PC-3 (cell line): Measurements from ENCODE around the gene PIGP. TPM values are rescaled to one million over a fixed set of nuclear protein-coding genes. Genes with fewer than 3 reads are reported as not detected.
A peak's percentile ranks its signal among the peaks of the same experiment; 100 is the strongest.

ENCODE experiments used
- ATAC-seq: fragments of 200-7000 bp; cut with Tn5 transposase; 2 replicates; pipeline ENCODE4 v1.9.1; 2020; ENCODE audit warnings: mild to moderate bottlenecking, moderate library complexity
- BruUV-seq: library from RNA; stranded (reverse); fragments of 400-500 nt; replicated peaks from 2 replicates; lab custom pipeline; 2021; lab: Mats Ljungman, UMichigan
- CTCF ChIA-PET: fragments of 300-600 bp; sonication (Branson Sonifier 250); formaldehyde crosslinking; loops from one replicate; lab custom pipeline; 2022; ENCODE audit warnings: antibody characterized with exemption; lab: Charles Lee
- POLR2A ChIA-PET: fragments of 300-600 bp; sonication (Branson Sonifier 250); formaldehyde crosslinking; loops from one replicate; lab custom pipeline; 2022; ENCODE audit warnings: antibody characterized with exemption; ENCODE audit not compliant: unreplicated experiment; lab: Charles Lee
- DNase-seq: peaks from one replicate; pipeline ENCODE4 v3.0.0-alpha.2; 2015
- H2AFZ ChIP-seq: fragments of 300-600 bp; sonication (generic); 2 replicates; pipeline ENCODE4 v1.6.0; 2016; ENCODE audit warnings: antibody characterized with exemption, low read length
- H3F3A ChIP-seq: fragments of 300-600 bp; sonication (generic); one replicate; pipeline ENCODE4 v1.6.0; 2017; ENCODE audit warnings: antibody characterized with exemption, low read length, control low read depth, mild to moderate bottlenecking; ENCODE audit not compliant: unreplicated experiment
- H3K27ac ChIP-seq: fragments of 300-600 bp; sonication (generic); 2 replicates; pipeline ENCODE4 v1.5.1; 2016; ENCODE audit warnings: mild to moderate bottlenecking, low read length
- H3K27me3 ChIP-seq: fragments of 300-600 bp; sonication (generic); 2 replicates; pipeline ENCODE4 v1.6.1; 2016; ENCODE audit warnings: low read length, mixed read lengths
- H3K36me3 ChIP-seq: fragments of 300-600 bp; sonication (generic); 2 replicates; pipeline ENCODE4 v1.6.1; 2016; ENCODE audit warnings: low read depth, mixed run types, low read length, mixed read lengths
- H3K4me1 ChIP-seq: fragments of 300-600 bp; sonication (generic); 2 replicates; pipeline ENCODE4 v1.5.1; 2016; ENCODE audit warnings: low read length; ENCODE audit not compliant: insufficient read depth
- H3K4me2 ChIP-seq: fragments of 300-600 bp; sonication (generic); 2 replicates; pipeline ENCODE4 v1.6.0; 2016; ENCODE audit warnings: low read length
- H3K4me3 ChIP-seq: fragments of 300-600 bp; sonication (generic); 2 replicates; pipeline ENCODE4 v1.5.1; 2016; ENCODE audit warnings: mild to moderate bottlenecking, low read length, mixed read lengths
- H3K79me2 ChIP-seq: fragments of 300-600 bp; sonication (generic); 2 replicates; pipeline ENCODE4 v1.6.1; 2017; ENCODE audit warnings: low read length, mixed read lengths
- H3K9ac ChIP-seq: fragments of 300-600 bp; sonication (generic); 2 replicates; pipeline ENCODE4 v1.6.0; 2016; ENCODE audit warnings: mild to moderate bottlenecking, low read length
- H3K9me2 ChIP-seq: fragments of 300-600 bp; sonication (generic); replicated peaks from 2 replicates; pipeline ENCODE4 v1.6.1; 2016; ENCODE audit warnings: mixed run types, low read length, mixed read lengths
- H3K9me3 ChIP-seq: fragments of 300-600 bp; sonication (generic); 2 replicates; pipeline ENCODE4 v1.6.1; 2016; ENCODE audit warnings: low read length, mixed read lengths
- H4K20me1 ChIP-seq: fragments of 300-600 bp; sonication (generic); 2 replicates; pipeline ENCODE4 v1.6.1; 2016; ENCODE audit warnings: low read length, mixed read lengths
- CTCF ChIP-seq: fragments of 300-600 bp; sonication (generic); conservative IDR thresholded peaks from 2 replicates; pipeline ENCODE4 v1.5.1; 2017; ENCODE audit warnings: antibody characterized with exemption, low read depth, mild to moderate bottlenecking, low read length
- EZH2 ChIP-seq: fragments of 300-600 bp; sonication (generic); IDR thresholded peaks from one replicate; pipeline ENCODE4 v1.6.1; 2017; ENCODE audit warnings: antibody characterized with exemption, mild to moderate bottlenecking, low read length; ENCODE audit not compliant: unreplicated experiment
- EZH2phosphoT487 ChIP-seq: fragments of 300-600 bp; sonication (generic); IDR thresholded peaks from 2 replicates; pipeline ENCODE4 v1.6.1; 2018; ENCODE audit warnings: mild to moderate bottlenecking, antibody characterized with exemption, low read length, borderline replicate concordance
- intact Hi-C: fragments of 100-400 bp; cut with micrococcal nuclease; formaldehyde crosslinking; loops from 2 replicates; pipeline ENCODE4 v1.9.0; 2023
- total RNA-seq: library from RNA; depleted of rRNA; stranded (reverse); fragments of >200 nt; gene quantifications from 2 replicates; pipeline ENCODE4 v1.2.3, GENCODE V29; 2014

Gene PIGP
- total RNA-seq, 1 experiment from 2014 or later: 20.1 TPM

- Histone ChIP-seq H3K36me3 (no peaks in the 10 kb centered on the region), H3K27ac (peak overlapping the region; percentile 57), H3K4me1 (peaks cover 24% of the 10 kb centered on the region), H3K9me2 (no peaks in the 10 kb centered on the region), H2AFZ (peak overlapping the region; percentile 71), H3K4me2 (peak overlapping the region; percentile 93), H3K27me3 (no peaks in the 10 kb centered on the region), H3K4me3 (peak overlapping the region; percentile 84), H3K9ac (peak overlapping the region; percentile 93), H3F3A (no peaks in the 10 kb centered on the region), H3K9me3 (no peaks in the 10 kb centered on the region), H4K20me1 (peaks cover 36% of the 10 kb centered on the region; the same call in 1 of the 2 replicates), H3K79me2 (peaks cover 77% of the 10 kb centered on the region)
- POLR2A ChIA-PET: no interaction called here
- DNase-seq (peak; percentile 40), ATAC-seq (peak; percentile 7)
- intact Hi-C loops: no loop called here
- no peak for TF ChIP-seq EZH2
- no peak for TF ChIP-seq CTCF
- no peak for TF ChIP-seq EZH2phosphoT487
- CTCF ChIA-PET: interaction anchor here (0.5 kb wide), 1 partner anchor 108 kb away, joined by 3 read pairs; no protein-coding TSS in a partner anchor
- BruUV-seq: no TSS peak
Observed at GRCh38 chr21:37074197-37074510, 1.3 kb upstream of the PIGP start.

GRCh38 chr21:37073417-37074196 is 736 bp upstream of the PIGP start:
- H3K9ac ChIP-seq: peak overlapping the region; percentile 93
- no peaks in the 10 kb centered on the region for H3K36me3 ChIP-seq
- H3K4me2 ChIP-seq: peak overlapping the region; percentile 93
- peak overlapping the region; percentile 84 for H3K4me3 ChIP-seq
- ChIA-PET POLR2A (no interaction called here), CTCF (no interaction called here)
- H3K4me1 ChIP-seq: peaks cover 21% of the 10 kb centered on the region
- peak; percentile 33 for DNase-seq
- no TSS peak for BruUV-seq
- H3K9me2 ChIP-seq: no peaks in the 10 kb centered on the region
- peaks cover 30% of the 10 kb centered on the region; the same call in 1 of the 2 replicates for H4K20me1 ChIP-seq
- H3K9me3 ChIP-seq: no peaks in the 10 kb centered on the region
- peak; percentile 36; the same call in 1 of the 2 replicates for TF ChIP-seq EZH2phosphoT487
- TF ChIP-seq EZH2: no peak
- TF ChIP-seq CTCF: peak; percentile 30; the same call in 1 of the 2 replicates
- peak overlapping the region; percentile 57 for H3K27ac ChIP-seq
- peak overlapping the region; percentile 71 for H2AFZ ChIP-seq
- H3K79me2 ChIP-seq: peaks cover 71% of the 10 kb centered on the region
- no peaks in the 10 kb centered on the region for H3F3A ChIP-seq
- intact Hi-C loops: loop anchor here (1.0 kb wide), 1 partner anchor 40 kb away; no protein-coding TSS in a partner anchor
- peak; percentile 27 for ATAC-seq
- H3K27me3 ChIP-seq: no peaks in the 10 kb centered on the region
